Measurements from ENCODE around the gene KCTD4.

KCTD4 gene

GRCh38 chr13:45156565-45157361, 44.1 kb downstream of the KCTD4 start:
- no peak for DNase-seq (ENCODE audit: low spot score)
- CTCF ChIA-PET: no interaction called here
- no peak overlapping the region for H3K27ac ChIP-seq
- POLR2A ChIA-PET (ENCODE audit: low non-redundant PET): no interaction called here
- TF ChIP-seq, protein P1, sequence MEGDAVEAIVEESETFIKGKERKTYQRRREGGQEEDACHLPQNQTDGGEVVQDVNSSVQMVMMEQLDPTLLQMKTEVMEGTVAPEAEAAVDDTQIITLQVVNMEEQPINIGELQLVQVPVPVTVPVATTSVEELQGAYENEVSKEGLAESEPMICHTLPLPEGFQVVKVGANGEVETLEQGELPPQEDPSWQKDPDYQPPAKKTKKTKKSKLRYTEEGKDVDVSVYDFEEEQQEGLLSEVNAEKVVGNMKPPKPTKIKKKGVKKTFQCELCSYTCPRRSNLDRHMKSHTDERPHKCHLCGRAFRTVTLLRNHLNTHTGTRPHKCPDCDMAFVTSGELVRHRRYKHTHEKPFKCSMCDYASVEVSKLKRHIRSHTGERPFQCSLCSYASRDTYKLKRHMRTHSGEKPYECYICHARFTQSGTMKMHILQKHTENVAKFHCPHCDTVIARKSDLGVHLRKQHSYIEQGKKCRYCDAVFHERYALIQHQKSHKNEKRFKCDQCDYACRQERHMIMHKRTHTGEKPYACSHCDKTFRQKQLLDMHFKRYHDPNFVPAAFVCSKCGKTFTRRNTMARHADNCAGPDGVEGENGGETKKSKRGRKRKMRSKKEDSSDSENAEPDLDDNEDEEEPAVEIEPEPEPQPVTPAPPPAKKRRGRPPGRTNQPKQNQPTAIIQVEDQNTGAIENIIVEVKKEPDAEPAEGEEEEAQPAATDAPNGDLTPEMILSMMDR (conservative IDR thresholded peaks at IDR 0.05; ENCODE audit: low read depth): no peak

- TF ChIP-seq, protein P1 (conservative IDR thresholded peaks at IDR 0.05; ENCODE audit: low read depth): no peak
- ChIA-PET CTCF (interaction anchor here (0.6 kb wide), 1 partner anchor 35 kb away, joined by 6 read pairs; no protein-coding TSS in a partner anchor), POLR2A (ENCODE audit: low non-redundant PET) (no interaction called here)
- DNase-seq (ENCODE audit: low spot score): no peak
- no peak overlapping the region for H3K27ac ChIP-seq
Observed at GRCh38 chr13:45149964-45150363, 50.9 kb downstream of the KCTD4 start.

DNA sequence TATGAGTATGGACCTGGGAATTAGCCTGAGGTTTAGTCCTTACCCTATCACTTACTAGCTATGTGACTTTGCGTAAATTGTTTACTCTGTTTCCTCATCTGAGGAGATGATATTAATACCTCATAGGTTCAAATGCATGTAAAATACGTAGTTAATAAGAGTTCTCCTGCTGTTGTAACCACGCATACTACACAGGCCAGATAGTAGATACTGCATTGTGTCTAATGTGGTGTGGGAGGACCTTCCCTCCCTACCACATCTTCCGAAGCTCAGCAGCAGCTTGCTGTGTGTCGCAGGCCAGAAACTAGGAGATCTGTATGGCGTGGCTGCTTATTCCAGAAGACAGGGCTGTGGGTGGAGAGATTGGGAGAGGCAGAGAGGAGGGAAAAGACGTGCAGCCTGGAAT, 57.5 kb downstream of the KCTD4 start:
- CTCF ChIA-PET: interaction anchor here (0.5 to 0.9 kb wide), 5 partner anchors 10 to 524 kb away, joined by 3 to 6 read pairs (median 3); no protein-coding TSS in a partner anchor
- peak overlapping the region; percentile 45 for H3K27ac ChIP-seq
- TF ChIP-seq, protein P1 (conservative IDR thresholded peaks at IDR 0.05; ENCODE audit: low read depth): no peak
- DNase-seq (ENCODE audit: low spot score): no peak
- POLR2A ChIA-PET (ENCODE audit: low non-redundant PET): no interaction called here
